Stimulated activated CD8-positive, alpha-beta memory T cell treated with anti-CD3 and anti-CD28 coated beads, Interleukin-12 subunit alpha, Interleukin-12 subunit beta, amount 100 ng/mL, for 1 hour (primary cell): ENCODE measurements around the gene SCAF11.
"Not testable (repeated sequence)": the region's sequence is repeated elsewhere in the genome, so short reads cannot be mapped to it uniquely, and the experiment has no call there.

ENCODE experiments used
- DNase-seq: peaks from one replicate; pipeline ENCODE4 v3.0.0-alpha.2; 2020; ENCODE audit warnings: low read depth

The SCAF11 gene, protein sequence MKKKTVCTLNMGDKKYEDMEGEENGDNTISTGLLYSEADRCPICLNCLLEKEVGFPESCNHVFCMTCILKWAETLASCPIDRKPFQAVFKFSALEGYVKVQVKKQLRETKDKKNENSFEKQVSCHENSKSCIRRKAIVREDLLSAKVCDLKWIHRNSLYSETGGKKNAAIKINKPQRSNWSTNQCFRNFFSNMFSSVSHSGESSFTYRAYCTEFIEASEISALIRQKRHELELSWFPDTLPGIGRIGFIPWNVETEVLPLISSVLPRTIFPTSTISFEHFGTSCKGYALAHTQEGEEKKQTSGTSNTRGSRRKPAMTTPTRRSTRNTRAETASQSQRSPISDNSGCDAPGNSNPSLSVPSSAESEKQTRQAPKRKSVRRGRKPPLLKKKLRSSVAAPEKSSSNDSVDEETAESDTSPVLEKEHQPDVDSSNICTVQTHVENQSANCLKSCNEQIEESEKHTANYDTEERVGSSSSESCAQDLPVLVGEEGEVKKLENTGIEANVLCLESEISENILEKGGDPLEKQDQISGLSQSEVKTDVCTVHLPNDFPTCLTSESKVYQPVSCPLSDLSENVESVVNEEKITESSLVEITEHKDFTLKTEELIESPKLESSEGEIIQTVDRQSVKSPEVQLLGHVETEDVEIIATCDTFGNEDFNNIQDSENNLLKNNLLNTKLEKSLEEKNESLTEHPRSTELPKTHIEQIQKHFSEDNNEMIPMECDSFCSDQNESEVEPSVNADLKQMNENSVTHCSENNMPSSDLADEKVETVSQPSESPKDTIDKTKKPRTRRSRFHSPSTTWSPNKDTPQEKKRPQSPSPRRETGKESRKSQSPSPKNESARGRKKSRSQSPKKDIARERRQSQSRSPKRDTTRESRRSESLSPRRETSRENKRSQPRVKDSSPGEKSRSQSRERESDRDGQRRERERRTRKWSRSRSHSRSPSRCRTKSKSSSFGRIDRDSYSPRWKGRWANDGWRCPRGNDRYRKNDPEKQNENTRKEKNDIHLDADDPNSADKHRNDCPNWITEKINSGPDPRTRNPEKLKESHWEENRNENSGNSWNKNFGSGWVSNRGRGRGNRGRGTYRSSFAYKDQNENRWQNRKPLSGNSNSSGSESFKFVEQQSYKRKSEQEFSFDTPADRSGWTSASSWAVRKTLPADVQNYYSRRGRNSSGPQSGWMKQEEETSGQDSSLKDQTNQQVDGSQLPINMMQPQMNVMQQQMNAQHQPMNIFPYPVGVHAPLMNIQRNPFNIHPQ (N-terminal part only)

DNA sequence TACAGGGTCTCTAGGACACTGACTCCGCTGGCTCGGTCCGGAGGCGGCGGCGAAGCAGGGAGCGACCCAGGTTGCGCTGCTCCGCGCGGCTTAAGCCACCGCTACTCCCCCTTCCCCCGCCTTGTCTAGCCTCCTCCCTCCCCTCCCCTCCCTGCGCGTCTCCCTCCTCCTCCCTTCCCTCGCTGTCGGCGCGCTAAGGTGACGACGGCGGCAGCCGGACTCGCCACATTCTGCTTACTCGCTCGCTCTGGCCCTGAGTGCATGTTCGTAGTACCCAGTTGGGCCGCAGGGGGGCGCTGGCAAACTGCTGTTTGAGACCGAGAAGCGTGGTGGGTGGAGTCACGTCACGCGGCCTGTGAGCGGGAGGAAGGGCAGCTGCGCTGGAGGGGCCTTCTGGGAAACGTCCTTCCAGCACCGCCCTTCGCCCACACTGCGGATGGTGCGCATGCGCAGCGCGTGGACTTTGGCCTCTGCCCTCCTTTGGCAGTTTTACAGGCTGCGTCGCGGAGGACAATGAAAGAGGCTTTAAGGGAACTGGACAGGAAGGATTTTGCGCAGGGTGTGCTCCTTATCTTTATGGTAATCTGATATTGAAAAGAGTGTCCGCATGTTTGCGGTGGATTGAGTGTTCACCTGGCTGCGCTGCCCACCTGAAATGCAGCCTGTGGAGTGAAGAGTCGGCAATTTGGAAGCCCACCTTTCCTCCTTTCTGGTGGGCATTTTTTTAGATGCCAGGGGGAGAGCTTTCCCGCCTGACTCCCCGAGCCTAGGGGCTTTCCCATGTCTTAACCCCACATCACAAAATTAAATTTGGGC, at the start of gene SCAF11:
Gene SCAF11 (minus strand): TSS at position 107 of the 816 bp plus-strand sequence. CDS start 26,407 bp downstream, outside the sequence.
- DNase-seq: peak; percentile 100

DNA sequence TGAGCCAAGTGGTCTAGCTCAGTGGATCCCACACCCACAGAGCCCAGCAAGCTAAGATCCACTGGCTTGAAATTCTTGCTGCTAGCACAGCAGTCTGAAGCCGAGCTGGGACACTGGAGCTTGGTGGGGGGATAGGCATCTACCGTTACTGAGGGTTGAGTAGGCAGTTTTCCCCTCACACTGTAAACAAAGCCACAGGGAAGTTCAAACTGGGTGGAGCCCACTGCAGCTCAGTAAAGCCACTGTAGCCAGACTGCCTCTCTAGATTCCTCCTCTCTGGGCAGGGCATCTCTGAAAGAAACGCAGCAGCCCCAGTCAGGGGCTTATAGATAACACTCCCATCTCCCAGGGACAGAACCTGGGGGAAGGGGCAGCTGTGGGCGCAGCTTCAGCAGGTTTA, 46.7 kb upstream of the SCAF11 start:
- not testable (repeated sequence) for DNase-seq

DNA sequence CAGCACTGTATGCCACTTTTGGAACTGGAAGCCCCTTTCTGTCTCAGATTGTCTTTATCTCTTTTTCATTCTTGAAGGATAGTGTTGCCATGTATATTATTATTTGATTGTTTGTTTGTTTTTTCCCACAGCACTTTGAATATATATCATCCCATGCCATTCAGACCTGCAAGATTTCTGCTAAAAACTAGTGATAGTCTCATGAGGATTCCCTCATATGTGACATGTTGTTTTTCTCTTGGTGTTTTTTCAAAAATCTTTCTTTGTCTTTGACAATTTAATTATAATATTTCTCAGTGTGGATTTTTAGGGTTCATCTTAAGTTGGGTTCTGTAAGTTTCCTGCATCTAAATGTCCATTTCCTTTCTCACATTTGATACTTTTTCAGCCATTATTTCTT, 36.8 kb upstream of the SCAF11 start:
- DNase-seq: no peak

DNA sequence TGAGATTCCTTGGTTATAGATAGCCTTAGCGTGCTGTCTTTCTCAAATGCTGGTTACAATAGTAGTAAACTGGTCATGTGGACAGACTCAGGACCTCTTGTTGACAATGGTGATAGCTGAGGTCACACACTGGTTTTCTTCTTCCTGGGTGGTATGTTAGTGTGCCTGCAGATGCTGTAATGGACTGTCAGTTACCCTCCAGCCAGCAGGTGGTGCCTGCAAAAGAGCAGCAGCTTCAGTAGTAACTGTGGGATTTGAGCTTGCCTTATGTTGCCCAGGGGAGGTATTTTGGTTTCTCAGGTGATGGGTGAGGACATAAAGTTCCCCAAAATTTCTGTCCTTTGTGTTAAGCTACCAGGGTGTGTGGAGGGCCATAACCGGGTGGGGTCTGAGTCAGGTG, 33.7 kb upstream of the SCAF11 start:
- DNase-seq: no peak

DNA sequence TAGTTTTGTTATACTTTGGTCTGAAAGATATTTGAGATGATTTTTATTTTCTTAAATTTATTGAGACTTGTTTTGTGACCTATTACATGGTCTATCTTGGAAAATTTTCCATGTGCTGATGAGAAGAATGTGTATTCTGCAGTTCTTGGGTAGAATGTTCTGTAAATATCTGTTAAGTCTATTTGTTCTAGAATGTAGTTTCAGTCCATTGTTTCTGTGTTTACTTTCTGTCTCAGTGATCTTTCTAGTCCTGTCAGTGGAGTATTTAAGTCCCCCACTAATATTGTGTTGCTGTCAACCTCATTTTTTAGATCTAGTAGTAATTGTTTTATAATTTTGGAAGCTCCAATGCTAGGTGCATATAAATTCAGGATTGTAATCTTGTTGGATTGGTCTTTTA, 30.4 kb upstream of the SCAF11 start:
- no peak for DNase-seq

DNA sequence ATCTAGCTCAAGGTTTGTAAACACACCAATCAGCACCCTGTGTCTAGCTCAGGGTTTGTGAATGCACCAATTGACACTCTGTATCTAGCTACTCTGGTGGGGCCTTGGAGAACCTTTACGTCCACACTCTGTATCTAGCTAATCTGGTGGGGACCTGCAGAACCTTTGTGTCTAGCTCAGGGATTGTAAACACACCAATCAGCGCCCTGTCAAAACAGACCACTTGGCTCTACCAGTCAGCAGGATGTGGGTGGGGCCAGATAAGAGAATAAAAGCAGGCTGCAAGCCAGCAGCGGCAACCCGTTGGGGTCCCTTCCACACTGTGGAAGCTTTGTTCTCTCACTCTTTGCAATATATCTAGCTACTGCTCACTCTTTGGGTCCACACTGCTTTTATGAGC, 28.3 kb upstream of the SCAF11 start:
- not testable (repeated sequence) for DNase-seq

DNA sequence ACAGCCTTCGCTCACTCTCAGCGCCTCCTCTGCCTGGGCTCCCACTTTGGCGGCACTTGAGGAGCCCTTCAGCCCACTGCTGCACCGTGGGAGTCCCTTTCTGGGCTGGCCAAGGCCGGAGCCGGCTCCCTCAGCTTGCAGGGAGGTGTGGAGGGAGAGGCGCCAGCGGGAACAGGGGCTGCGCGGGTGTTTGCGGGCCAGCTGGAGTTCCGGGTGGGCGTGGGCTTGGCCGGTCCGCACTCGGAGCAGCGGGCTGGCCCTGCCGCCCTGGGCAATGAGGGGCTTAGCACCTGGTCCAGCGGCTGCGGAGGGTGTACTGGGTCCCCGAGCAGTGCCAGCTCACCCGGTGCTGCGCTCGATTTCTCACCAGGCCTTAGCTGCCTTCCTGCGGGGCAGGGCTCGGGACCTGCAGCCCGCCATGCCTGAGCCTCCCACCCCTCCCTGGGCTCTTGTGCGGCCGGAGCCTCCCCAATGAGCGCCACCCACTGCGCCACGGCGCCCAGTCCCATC, 27.5 kb upstream of the SCAF11 start:
- not testable (repeated sequence) for DNase-seq

DNA sequence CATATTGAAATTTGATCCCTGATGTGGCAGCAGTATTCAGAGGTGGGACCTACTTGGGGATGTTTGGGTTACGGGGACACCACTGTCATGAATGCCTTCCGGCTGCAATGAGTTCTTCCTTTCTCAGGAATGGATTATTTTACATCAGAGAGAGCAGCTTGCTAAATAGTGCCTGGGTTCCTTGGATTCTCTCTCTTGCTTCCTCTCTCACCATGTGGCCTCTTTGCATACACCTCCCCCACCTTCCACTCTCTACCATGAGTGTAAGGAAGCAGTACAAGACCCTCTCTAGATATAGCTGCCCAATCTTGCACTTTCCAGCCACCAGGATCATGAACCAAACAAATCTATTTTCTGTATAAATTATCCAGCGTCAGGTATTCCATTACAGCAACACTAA, 15.4 kb upstream of the SCAF11 start:
- no peak for DNase-seq

DNA sequence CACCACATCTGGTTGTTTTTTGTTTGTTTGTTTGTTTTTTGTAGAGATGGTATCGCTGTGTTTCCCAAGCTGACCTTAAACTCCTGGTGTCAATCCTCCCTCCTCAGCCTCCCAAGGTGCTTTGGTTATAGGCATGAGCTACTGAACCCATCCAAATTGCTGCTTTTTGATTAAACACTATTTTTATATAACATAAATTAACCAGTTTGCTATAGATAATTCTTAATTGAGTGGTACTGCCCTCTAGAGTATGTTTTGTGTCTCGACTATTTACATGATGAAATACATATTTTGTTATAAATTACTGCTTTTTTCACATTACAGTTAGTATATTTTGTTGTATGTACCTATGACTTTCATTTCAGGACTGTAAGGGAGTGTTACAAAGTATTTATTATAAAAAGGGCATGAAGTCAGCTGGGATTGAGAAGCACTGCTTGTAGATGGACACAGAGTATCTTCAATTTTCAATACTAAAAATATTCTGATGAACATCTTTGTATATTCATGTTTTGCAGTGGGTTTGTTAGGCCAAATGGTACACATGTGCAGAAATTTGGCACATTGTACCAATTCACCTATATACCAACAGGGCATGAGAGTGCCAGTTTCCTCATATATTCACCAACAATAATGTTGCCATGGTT, 14.9 kb upstream of the SCAF11 start:
- DNase-seq: no peak

DNA sequence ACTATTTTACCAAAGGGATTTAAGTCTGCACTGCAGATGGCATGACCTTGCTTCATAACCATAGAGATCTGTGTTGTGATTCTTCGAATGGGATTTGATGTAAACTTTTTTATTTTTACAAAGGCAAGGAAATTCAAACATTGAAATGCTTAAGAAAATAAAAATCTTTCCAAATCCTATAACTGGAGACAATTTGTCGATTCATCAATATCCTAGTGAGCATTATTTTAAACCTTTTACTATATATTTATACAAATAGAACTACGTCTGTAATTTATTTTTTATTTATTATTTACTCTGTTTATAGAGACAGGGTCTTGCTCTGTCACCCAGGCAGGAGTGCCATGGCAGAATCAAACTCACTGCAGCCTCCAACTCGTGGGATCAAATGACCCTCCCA, 14.3 kb upstream of the SCAF11 start:
- no peak for DNase-seq

DNA sequence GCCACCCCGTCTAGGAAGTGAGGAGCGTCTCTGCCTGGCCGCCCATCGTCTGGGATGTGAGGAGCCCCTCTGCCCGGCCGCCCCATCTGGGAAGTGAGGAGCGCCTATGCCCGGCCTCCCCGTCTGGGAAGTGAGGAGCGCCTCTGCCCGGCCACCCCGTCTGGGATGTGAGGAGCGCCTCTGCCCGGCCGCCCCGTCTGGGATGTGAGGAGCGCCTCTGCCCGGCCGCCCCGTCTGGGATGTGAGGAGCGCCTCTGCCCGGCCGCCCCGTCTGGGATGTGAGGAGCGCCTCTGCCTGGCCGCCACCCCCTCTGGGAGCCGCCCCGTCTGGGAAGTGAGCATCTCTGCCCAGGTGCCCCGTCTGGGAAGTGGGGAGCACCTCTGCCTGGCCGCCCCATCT, 9.7 kb upstream of the SCAF11 start:
- not testable (repeated sequence) for DNase-seq

DNA sequence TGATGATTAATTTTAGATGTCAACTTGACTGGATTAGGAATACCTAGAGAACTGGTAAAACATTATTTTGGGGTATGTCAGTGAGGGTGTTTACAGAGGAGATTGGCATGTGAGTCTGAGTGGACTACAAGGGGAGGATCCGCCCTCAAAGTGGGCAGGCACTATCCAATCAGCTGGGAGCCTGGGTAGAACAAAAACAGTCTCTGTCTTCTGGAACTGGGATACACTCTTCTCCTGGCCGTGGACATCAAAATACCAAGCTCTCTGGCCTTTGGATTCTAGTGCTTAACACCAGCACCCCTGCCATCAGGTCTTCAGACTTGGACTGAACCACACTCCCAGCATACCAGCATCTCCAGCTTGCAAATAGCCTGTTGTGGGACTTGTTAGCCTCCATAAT, 4.4 kb upstream of the SCAF11 start:
- no peak for DNase-seq

DNA sequence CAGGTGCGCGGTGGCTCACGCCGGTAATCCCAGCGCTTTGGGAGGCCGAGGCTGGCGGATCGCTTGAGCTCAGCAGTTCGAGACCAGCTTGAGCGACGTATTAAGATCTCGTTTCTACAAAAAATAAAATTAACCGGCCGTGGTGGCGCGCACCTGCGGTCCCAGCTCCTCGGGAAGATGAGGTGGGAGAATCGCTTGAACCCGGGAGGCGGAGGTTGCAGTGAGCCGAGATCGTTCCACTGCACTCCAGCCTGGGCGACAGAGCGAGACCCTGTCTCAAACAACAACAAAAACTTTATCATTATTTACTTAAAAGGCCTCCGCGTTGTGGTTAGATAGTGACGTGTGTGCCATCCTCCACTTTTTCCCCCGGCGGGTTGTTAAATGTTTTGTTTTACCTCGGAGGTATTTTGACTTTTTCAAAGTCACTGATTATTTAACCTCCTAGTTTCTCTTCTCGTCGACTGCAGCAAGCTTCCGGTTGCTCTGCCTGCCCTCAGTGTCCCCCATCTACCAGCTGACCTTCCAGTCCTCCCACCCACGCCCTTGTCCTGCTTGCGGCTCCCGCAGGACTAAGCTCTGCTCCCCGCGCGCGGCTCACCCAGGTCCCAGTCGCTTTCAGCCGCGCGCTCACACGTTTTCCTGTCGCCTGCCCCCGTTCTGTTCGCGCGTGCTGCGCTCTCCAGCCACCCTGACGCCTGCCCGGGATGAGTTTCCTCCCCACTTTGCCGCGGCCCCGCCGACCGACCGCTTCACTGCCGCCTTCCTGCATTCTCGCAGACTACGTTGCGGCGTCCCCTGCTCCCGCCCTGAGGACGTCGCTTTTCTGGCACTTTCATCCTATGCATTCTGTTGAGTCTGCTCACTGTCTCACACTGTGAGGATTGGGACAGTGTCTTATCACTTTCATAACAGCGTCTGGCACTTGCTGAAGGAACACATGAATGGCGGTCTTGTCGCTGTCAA, 1.2 kb upstream of the SCAF11 start:
- peak; percentile 46 for DNase-seq

DNA sequence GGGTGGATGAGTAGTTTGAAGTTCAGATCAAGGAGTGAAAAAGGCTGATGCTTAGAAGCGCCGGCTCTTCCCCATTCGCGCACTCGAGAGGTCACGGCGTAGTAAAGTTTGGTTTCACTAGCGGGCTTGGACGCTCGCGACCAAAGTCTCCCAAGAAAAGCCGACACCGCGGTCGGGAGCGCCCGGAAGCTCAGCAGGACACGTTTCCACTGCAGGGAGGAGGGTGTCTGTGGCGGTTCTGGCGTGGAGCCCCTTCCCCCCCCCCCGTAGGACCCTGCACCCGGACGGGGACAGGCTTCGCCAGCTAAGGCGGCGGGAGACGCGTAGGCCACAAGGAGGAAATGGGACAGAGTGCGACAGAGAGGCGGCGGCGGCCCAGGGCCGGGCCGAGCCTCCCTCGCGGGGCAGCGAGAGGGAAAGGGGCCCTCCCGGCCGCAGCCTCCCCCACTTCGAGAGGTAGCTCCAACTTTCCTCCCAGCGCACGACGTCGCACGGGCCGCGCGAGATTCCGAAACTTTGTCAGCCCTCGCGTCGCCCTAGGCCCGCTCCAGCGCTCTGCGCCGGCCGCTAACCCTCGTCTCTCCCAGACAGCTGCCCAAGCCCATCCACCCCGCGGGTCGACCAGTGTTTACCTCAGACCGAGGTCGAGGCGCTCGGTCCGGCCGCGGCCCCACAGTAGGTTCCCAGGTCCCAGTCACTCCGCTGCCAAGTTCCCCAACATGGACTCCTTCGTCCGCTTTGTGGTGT, 480 bp downstream of the SCAF11 start:
- DNase-seq: peak; percentile 25

DNA sequence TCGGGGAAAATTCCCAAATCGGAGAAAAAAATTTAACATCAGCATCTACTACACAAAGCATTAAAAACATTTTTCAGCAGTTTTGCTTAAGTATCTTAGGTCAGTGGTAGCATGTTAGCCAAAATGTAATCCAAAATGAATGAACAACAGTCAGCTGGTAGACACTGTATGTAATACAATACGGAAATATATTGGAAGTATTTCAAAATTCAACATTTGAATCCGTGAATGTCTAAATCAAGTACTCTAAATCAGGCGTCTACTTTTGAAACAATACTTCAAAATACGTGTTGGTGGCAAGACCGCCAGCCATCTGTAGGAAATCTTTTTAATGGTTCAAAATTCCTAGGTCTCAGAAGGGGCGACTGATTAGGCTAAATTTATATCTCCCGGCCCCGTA, 1.1 kb downstream of the SCAF11 start:
- DNase-seq: no peak

DNA sequence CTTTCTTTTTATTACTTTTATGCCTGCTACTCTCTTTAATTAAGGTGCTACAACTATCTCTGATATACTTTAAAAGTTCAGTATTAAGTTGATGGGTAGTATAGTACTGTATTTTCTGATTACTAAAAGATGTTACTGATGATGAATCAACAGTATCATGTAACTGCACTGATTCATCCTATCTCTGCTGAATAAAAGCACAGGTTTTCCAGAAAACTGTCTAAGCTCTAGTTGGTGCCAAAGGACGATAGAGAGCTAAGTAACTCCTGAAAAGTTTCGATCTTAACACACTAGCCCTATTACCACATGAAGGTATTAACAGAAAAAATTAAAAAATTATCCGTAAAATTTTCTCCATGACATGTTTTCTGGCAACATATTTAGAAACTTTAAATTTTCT, 2.1 kb downstream of the SCAF11 start:
- DNase-seq: no peak

DNA sequence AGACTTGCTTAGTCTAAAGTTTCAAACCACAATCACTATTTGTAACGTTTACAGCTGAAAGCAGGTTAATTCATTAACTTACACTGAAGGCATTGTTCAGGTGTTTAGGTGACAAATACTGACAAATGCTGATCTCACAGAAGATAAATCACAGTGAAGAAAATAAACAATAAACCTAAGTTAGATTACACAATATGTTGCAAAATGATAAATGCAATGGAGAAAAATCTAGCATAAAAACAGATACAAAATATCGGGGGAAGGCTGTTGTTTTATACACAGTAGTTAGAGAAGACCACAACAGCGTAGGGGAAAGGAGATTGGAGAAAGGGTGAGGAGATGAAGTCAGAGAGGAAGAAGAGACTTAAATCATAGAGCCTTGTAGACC, 3.0 kb downstream of the SCAF11 start:
- DNase-seq: no peak

DNA sequence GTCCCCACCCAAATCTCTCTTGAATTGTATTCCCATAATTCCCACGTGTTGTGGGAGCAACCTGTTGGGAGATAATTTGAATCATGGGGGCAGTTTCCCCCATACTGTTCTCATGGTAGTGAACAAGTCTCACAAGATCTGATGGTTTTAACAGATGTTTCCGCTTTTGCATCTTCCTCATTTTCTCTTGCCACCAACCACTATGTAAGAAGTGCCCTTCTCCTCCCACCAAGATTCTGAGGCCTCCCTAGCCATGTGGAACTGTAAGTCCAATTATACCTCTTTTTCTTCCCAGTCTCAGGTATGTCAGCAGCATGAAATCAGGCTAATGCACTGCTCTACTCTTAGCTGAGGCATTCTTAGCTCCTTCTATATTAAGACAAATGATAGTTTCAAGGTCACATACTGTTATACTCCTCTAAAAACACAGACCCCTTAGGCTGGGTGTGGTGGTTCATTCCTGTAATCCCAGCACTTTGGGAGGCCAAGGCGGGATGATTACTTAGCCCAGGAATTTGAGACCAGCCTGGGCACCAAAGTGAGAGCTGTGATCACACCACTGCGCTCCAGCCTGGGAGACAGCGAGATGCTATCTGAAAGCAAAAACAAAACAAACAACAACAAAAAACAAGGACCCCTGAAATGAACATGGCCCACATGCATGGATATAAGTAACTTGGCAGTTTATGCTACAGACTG, 3.6 kb downstream of the SCAF11 start:
- DNase-seq: no peak
